ENCODE results near the gene NBPF11. TPM values are rescaled to one million over a fixed set of nuclear protein-coding genes. Genes with fewer than 3 reads are reported as not detected.

NBPF11 gene
- 4.7 and 6.5 TPM in 2 replicates for total RNA-seq

GRCh38 chr1:148151911-148152656 is at the start of gene NBPF11:
Gene NBPF11, minus strand, starts transcription at chr1:148152281. Its CDS starts 25,278 bp downstream, at chr1:148127003.

Small RNA genes within 50 kb of the gene (small RNA-seq; reads per million reads assigned to genes)
- gene RNA5SP57, result not detected

Other genes with a start within 250 kb of the NBPF11 start
- gene GJA8, start 249.5 kb downstream of the NBPF11 start, total RNA-seq, result not detected in 2 replicates
- 7.8 and 11.2 TPM in 2 replicates for gene GPR89B, start 223.9 kb downstream of the NBPF11 start, total RNA-seq

Measured in hair follicle dermal papilla cell (primary cell).